Peyer's patch (tissue), 4 donors: ENCODE measurements around the gene EFCAB3.

Source experiments
- CTCF ChIP-seq, 6 experiments: fragments of 450-650 bp in 4 of 6; fragments of 200-600 bp in 2 of 6; sonication (generic) in 1 of 6; IDR thresholded peaks; one replicate each; pipeline ENCODE4 v1.5.1; 2017 to 2019; ENCODE audit warnings: antibody characterized with exemption in 6 of 6, mild to moderate bottlenecking in 3 of 6, moderate library complexity in 1 of 6
- POLR2A ChIP-seq, 2 donors: fragments of 450-650 bp; IDR thresholded peaks; one replicate each; pipeline ENCODE4 v1.5.1; 2017; ENCODE audit warnings: antibody characterized with exemption in 2 of 2, mild to moderate bottlenecking in 2 of 2, moderate library complexity in 2 of 2

GRCh38 chr17:62380253-62380652 lies at the start of gene EFCAB3:
- TF ChIP-seq CTCF (IDR thresholded peaks at IDR 0.05) (no peak), POLR2A (IDR thresholded peaks at IDR 0.05) (no peak)
